Ovary (tissue), 3 donors: ENCODE measurements around the gene SMCHD1.

ENCODE experiments used
- CTCF ChIP-seq, 3 donors: fragments of 450-650 bp in 2 of 3; fragments of 200-600 bp in 1 of 3; IDR thresholded peaks; one replicate each; pipeline versions ENCODE4 v1.5.1 to v1.8.0; 2016 to 2022; ENCODE audit warnings: antibody characterized with exemption in 3 of 3, mild to moderate bottlenecking in 1 of 3
- EP300 ChIP-seq: sonication (generic); formaldehyde crosslinking; IDR thresholded peaks from one replicate; pipeline ENCODE4 v1.6.1; 2017; ENCODE audit warnings: antibody characterized with exemption
- POLR2A ChIP-seq: fragments of 450-650 bp; IDR thresholded peaks from one replicate; pipeline ENCODE4 v1.6.1; 2017; ENCODE audit warnings: antibody characterized with exemption, mild to moderate bottlenecking, moderate library complexity
- donor health status: DM: no; HTN: no; CAD: no.

GRCh38 chr18:2707551-2708168, 52.1 kb downstream of the SMCHD1 start:
- no peak for TF ChIP-seq EP300
- no peak for TF ChIP-seq POLR2A
- TF ChIP-seq CTCF (IDR thresholded peaks at IDR 0.05), result no peak
